ENCODE measurements around the gene ESR1.
"Not testable (repeated sequence)": the region's sequence is repeated elsewhere in the genome, so short reads cannot be mapped to it uniquely, and the experiment has no call there.

Gene ESR1

GRCh38 chr6:152059909-152060308, 252.4 kb downstream of the ESR1 start:
- Histone ChIP-seq H3K27me3 (ENCODE audit: control insufficient read depth in 1 of 2, insufficient read depth in 2 of 2, low read length in 2 of 2) (no peaks in the 10 kb centered on the region), H3K9me3 (ENCODE audit: low read length) (no peaks in the 10 kb centered on the region), H3K27ac (ENCODE audit: low read depth, low read length) (no peak overlapping the region), H3K4me1 (ENCODE audit: insufficient read depth, low read length) (peaks cover 12% of the 10 kb centered on the region), H3K36me3 (ENCODE audit: insufficient read depth, low read length) (no peaks in the 10 kb centered on the region), H3K9ac (ENCODE audit: low read length) (no peak overlapping the region), H3K4me3 (ENCODE audit: low read depth in 1 of 2, low read length in 2 of 2) (no peak overlapping the region)

- Histone ChIP-seq H3K27me3 (ENCODE audit: control insufficient read depth in 1 of 2, insufficient read depth in 2 of 2, low read length in 2 of 2) (no peaks in the 10 kb centered on the region), H3K27ac (ENCODE audit: low read depth, low read length) (no peak overlapping the region), H3K4me1 (ENCODE audit: insufficient read depth, low read length) (peaks cover 12% of the 10 kb centered on the region), H3K9ac (ENCODE audit: low read length) (no peak overlapping the region), H3K4me3 (ENCODE audit: low read depth in 1 of 2, low read length in 2 of 2) (no peak overlapping the region), H3K9me3 (ENCODE audit: low read length) (no peaks in the 10 kb centered on the region), H3K36me3 (ENCODE audit: insufficient read depth, low read length) (no peaks in the 10 kb centered on the region)
These were observed 255.0 kb downstream of the ESR1 start for GRCh38 chr6:152062476-152062875.

GRCh38 chr6:152063170-152063921, 255.9 kb downstream of the ESR1 start:
- Histone ChIP-seq H3K36me3 (ENCODE audit: insufficient read depth, low read length) (no peaks in the 10 kb centered on the region), H3K4me3 (ENCODE audit: low read depth in 1 of 2, low read length in 2 of 2) (no peak overlapping the region), H3K9ac (ENCODE audit: low read length) (no peak overlapping the region), H3K27me3 (ENCODE audit: control insufficient read depth in 1 of 2, insufficient read depth in 2 of 2, low read length in 2 of 2) (no peaks in the 10 kb centered on the region), H3K27ac (ENCODE audit: low read depth, low read length) (no peak overlapping the region), H3K9me3 (ENCODE audit: low read length) (no peaks in the 10 kb centered on the region), H3K4me1 (ENCODE audit: insufficient read depth, low read length) (peaks cover 12% of the 10 kb centered on the region)

DNA sequence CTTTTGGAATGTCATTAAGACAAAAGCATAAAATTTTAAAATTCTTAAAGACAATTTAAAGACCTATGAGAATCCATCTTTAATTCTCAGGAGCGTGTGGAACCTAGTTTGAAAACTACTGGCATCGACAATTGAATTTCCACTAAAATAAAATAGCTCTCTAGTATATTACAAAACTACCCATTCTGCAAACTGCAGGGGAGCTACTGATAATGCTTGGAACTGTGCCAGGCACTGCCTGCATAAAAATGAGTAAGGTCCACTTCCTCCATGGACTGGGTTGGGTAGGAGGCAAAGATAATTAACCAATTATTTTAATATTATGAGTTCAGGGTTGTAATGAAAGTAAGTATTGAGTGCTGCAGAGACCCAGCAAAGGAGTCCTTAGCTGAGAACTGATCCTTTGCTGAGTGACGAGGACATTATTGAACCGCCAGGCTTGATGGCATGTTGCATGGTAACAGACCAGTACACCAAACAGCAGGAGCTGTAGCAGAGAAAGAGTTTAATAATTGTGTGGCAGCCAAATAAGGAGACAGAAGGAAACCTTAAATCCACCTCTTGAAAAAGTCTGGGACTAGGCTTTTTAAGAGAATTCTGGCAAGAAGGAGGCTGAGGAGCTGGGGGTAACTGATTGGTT, 261.3 kb downstream of the ESR1 start:
- H3K36me3 ChIP-seq (ENCODE audit: insufficient read depth, low read length) = no peaks in the 10 kb centered on the region
- no peaks in the 10 kb centered on the region for H3K27me3 ChIP-seq (ENCODE audit: control insufficient read depth in 1 of 2, insufficient read depth in 2 of 2, low read length in 2 of 2)
- H3K4me1 ChIP-seq (ENCODE audit: insufficient read depth, low read length) = no peaks in the 10 kb centered on the region
- H3K9me3 ChIP-seq (ENCODE audit: low read length) = no peaks in the 10 kb centered on the region
- no peak overlapping the region for H3K27ac ChIP-seq (ENCODE audit: low read depth, low read length)
- no peak overlapping the region for H3K4me3 ChIP-seq (ENCODE audit: low read depth in 1 of 2, low read length in 2 of 2)
- H3K9ac ChIP-seq (ENCODE audit: low read length) = no peak overlapping the region

GRCh38 chr6:152070556-152070955, 263.1 kb downstream of the ESR1 start:
- Histone ChIP-seq H3K27me3 (ENCODE audit: control insufficient read depth in 1 of 2, insufficient read depth in 2 of 2, low read length in 2 of 2) (no peaks in the 10 kb centered on the region), H3K4me1 (ENCODE audit: insufficient read depth, low read length) (no peaks in the 10 kb centered on the region), H3K4me3 (ENCODE audit: low read depth in 1 of 2, low read length in 2 of 2) (no peak overlapping the region), H3K9me3 (ENCODE audit: low read length) (no peaks in the 10 kb centered on the region), H3K9ac (ENCODE audit: low read length) (no peak overlapping the region), H3K27ac (ENCODE audit: low read depth, low read length) (no peak overlapping the region), H3K36me3 (ENCODE audit: insufficient read depth, low read length) (no peaks in the 10 kb centered on the region)

- Histone ChIP-seq H3K4me1 (ENCODE audit: insufficient read depth, low read length) (no peaks in the 10 kb centered on the region), H3K4me3 (ENCODE audit: low read depth in 1 of 2, low read length in 2 of 2) (no peak overlapping the region), H3K27me3 (ENCODE audit: control insufficient read depth in 1 of 2, insufficient read depth in 2 of 2, low read length in 2 of 2) (no peaks in the 10 kb centered on the region), H3K27ac (ENCODE audit: low read depth, low read length) (no peak overlapping the region), H3K9me3 (ENCODE audit: low read length) (no peaks in the 10 kb centered on the region), H3K9ac (ENCODE audit: low read length) (no peak overlapping the region), H3K36me3 (ENCODE audit: insufficient read depth, low read length) (no peaks in the 10 kb centered on the region)
These were observed 263.8 kb downstream of the ESR1 start for GRCh38 chr6:152071318-152071717.

DNA sequence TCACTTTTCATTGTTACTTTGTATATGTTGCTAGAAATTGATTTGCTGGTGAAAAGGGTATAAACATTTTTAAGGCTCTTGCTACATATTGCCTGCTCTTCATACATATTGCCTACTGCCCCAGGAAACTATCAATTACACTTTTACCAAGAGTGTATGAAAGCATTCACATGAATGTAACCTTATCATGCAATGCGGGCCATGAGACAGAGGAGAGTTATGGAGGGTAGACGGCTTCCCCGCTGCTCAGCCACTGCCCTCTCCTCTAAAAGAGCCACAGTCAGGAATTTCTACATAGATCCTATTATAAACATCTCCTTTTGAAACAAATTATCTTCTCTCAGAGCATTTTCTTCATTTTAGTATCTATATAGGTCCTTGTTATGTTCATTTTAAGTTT, 264.4 kb downstream of the ESR1 start:
- Histone ChIP-seq H3K9me3 (ENCODE audit: low read length) (no peaks in the 10 kb centered on the region), H3K27ac (ENCODE audit: low read depth, low read length) (no peak overlapping the region), H3K36me3 (ENCODE audit: insufficient read depth, low read length) (no peaks in the 10 kb centered on the region), H3K4me3 (ENCODE audit: low read depth in 1 of 2, low read length in 2 of 2) (no peak overlapping the region), H3K9ac (ENCODE audit: low read length) (no peak overlapping the region), H3K4me1 (ENCODE audit: insufficient read depth, low read length) (no peaks in the 10 kb centered on the region), H3K27me3 (ENCODE audit: control insufficient read depth in 1 of 2, insufficient read depth in 2 of 2, low read length in 2 of 2) (no peaks in the 10 kb centered on the region)

- H3K27me3 ChIP-seq (ENCODE audit: control insufficient read depth in 1 of 2, insufficient read depth in 2 of 2, low read length in 2 of 2); H3K27ac ChIP-seq (ENCODE audit: low read depth, low read length); H3K36me3 ChIP-seq (ENCODE audit: insufficient read depth, low read length); H3K4me1 ChIP-seq (ENCODE audit: insufficient read depth, low read length); H3K9ac ChIP-seq (ENCODE audit: low read length); H3K4me3 ChIP-seq (ENCODE audit: low read depth in 1 of 2, low read length in 2 of 2); H3K9me3 ChIP-seq (ENCODE audit: low read length): not testable (repeated sequence)
These were observed 268.8 kb downstream of the ESR1 start for GRCh38 chr6:152076242-152076641.

GRCh38 chr6:152078001-152078400, 270.5 kb downstream of the ESR1 start:
- Histone ChIP-seq H3K36me3 (ENCODE audit: insufficient read depth, low read length) (no peaks in the 10 kb centered on the region), H3K4me3 (ENCODE audit: low read depth in 1 of 2, low read length in 2 of 2) (no peak overlapping the region), H3K27ac (ENCODE audit: low read depth, low read length) (no peak overlapping the region)

GRCh38 chr6:152078804-152079203, 271.3 kb downstream of the ESR1 start:
- Histone ChIP-seq H3K4me1 (ENCODE audit: insufficient read depth, low read length) (no peaks in the 10 kb centered on the region), H3K36me3 (ENCODE audit: insufficient read depth, low read length) (no peaks in the 10 kb centered on the region), H3K9me3 (ENCODE audit: low read length) (no peaks in the 10 kb centered on the region), H3K27ac (ENCODE audit: low read depth, low read length) (no peak overlapping the region), H3K27me3 (ENCODE audit: control insufficient read depth in 1 of 2, insufficient read depth in 2 of 2, low read length in 2 of 2) (no peaks in the 10 kb centered on the region), H3K4me3 (ENCODE audit: low read depth in 1 of 2, low read length in 2 of 2) (no peak overlapping the region), H3K9ac (ENCODE audit: low read length) (no peak overlapping the region)

More at GRCh38 chr6:152078001-152078400, 270.5 kb downstream of the ESR1 start:
- Histone ChIP-seq H3K9ac (ENCODE audit: low read length) (no peak overlapping the region), H3K4me1 (ENCODE audit: insufficient read depth, low read length) (no peaks in the 10 kb centered on the region), H3K9me3 (ENCODE audit: low read length) (no peaks in the 10 kb centered on the region), H3K27me3 (ENCODE audit: control insufficient read depth in 1 of 2, insufficient read depth in 2 of 2, low read length in 2 of 2) (no peaks in the 10 kb centered on the region)

GRCh38 chr6:152085451-152085921, 278.0 kb downstream of the ESR1 start:
- H3K9ac ChIP-seq (ENCODE audit: low read length) = no peak overlapping the region
- no peaks in the 10 kb centered on the region for H3K4me1 ChIP-seq (ENCODE audit: insufficient read depth, low read length)
- no peak overlapping the region for H3K27ac ChIP-seq (ENCODE audit: low read depth, low read length)
- no peak overlapping the region for H3K4me3 ChIP-seq (ENCODE audit: low read depth in 1 of 2, low read length in 2 of 2)
- H3K27me3 ChIP-seq (ENCODE audit: control insufficient read depth in 1 of 2, insufficient read depth in 2 of 2, low read length in 2 of 2) = no peaks in the 10 kb centered on the region
- H3K9me3 ChIP-seq (ENCODE audit: low read length) = no peaks in the 10 kb centered on the region
- H3K36me3 ChIP-seq (ENCODE audit: insufficient read depth, low read length) = no peaks in the 10 kb centered on the region
